Measurements from ENCODE around the gene FXYD6.

Gene FXYD6

GRCh38 chr11:117924631-117925170 lies 48.2 kb upstream of the FXYD6 start:
- no peaks in the 10 kb centered on the region for H3K9me2 ChIP-seq (replicated peaks; ENCODE audit: insufficient read depth, low read length)
- no peak overlapping the region for H3K4me3 ChIP-seq (ENCODE audit: low read length)
- no peak overlapping the region for H2AFZ ChIP-seq (ENCODE audit: low read length)
- H3K36me3 ChIP-seq (replicated peaks; ENCODE audit: insufficient read depth, low read length) = no peaks in the 10 kb centered on the region
- H3K79me2 ChIP-seq (ENCODE audit: low read length) = no peaks in the 10 kb centered on the region
- no peaks in the 10 kb centered on the region for H3F3A ChIP-seq (ENCODE audit: insufficient read depth, low read length)
- no peak overlapping the region for H3K27ac ChIP-seq (ENCODE audit: low read length)
- H3K27me3 ChIP-seq (replicated peaks; ENCODE audit: insufficient read depth, low read length) = no peaks in the 10 kb centered on the region; the same call in 1 of the 2 replicates
- no peak overlapping the region for H3K4me2 ChIP-seq (ENCODE audit: low read depth, low read length)
- DNase-seq = no peak
- no peaks in the 10 kb centered on the region for H3K9me3 ChIP-seq (replicated peaks; ENCODE audit: insufficient read depth, low read length)
- H3K9ac ChIP-seq (ENCODE audit: low read length) = no peak overlapping the region
- no peaks in the 10 kb centered on the region for H4K20me1 ChIP-seq (ENCODE audit: insufficient read depth, low read length)
- TF ChIP-seq CTCF (IDR thresholded peaks at IDR 0.05; ENCODE audit: low read length) (no peak), EZH2phosphoT487 (IDR thresholded peaks at IDR 0.05; ENCODE audit: low read length) (no peak), EZH2 (optimal IDR thresholded peaks at IDR 0.05; ENCODE audit: low read depth, low read length) (no peak)
- no peaks in the 10 kb centered on the region for H3K4me1 ChIP-seq (ENCODE audit: low read length)

GRCh38 chr11:117923773-117924172 lies 47.3 kb upstream of the FXYD6 start:
- Histone ChIP-seq H3K4me1 (ENCODE audit: low read length) (no peaks in the 10 kb centered on the region), H3K9me3 (replicated peaks; ENCODE audit: insufficient read depth, low read length) (no peaks in the 10 kb centered on the region), H4K20me1 (ENCODE audit: insufficient read depth, low read length) (no peaks in the 10 kb centered on the region), H3K79me2 (ENCODE audit: low read length) (no peaks in the 10 kb centered on the region), H3K4me3 (ENCODE audit: low read length) (no peak overlapping the region), H3K4me2 (ENCODE audit: low read depth, low read length) (no peak overlapping the region), H3K27me3 (replicated peaks; ENCODE audit: insufficient read depth, low read length) (no peaks in the 10 kb centered on the region; the same call in 1 of the 2 replicates), H3K36me3 (replicated peaks; ENCODE audit: insufficient read depth, low read length) (no peaks in the 10 kb centered on the region), H3K9ac (ENCODE audit: low read length) (no peak overlapping the region), H2AFZ (ENCODE audit: low read length) (no peak overlapping the region), H3K27ac (ENCODE audit: low read length) (no peak overlapping the region), H3K9me2 (replicated peaks; ENCODE audit: insufficient read depth, low read length) (no peaks in the 10 kb centered on the region), H3F3A (ENCODE audit: insufficient read depth, low read length) (no peaks in the 10 kb centered on the region)
- TF ChIP-seq EZH2phosphoT487 (IDR thresholded peaks at IDR 0.05; ENCODE audit: low read length) (no peak), CTCF (IDR thresholded peaks at IDR 0.05; ENCODE audit: low read length) (no peak), EZH2 (optimal IDR thresholded peaks at IDR 0.05; ENCODE audit: low read depth, low read length) (no peak)
- DNase-seq = no peak

- H3K4me3 ChIP-seq (ENCODE audit: low read length) = no peak overlapping the region
- H3F3A ChIP-seq (ENCODE audit: insufficient read depth, low read length) = no peaks in the 10 kb centered on the region
- DNase-seq = no peak
- no peak for TF ChIP-seq CTCF (IDR thresholded peaks at IDR 0.05; ENCODE audit: low read length)
- TF ChIP-seq EZH2phosphoT487 (IDR thresholded peaks at IDR 0.05; ENCODE audit: low read length) = no peak
- TF ChIP-seq EZH2 (optimal IDR thresholded peaks at IDR 0.05; ENCODE audit: low read depth, low read length) = no peak
- H3K27ac ChIP-seq (ENCODE audit: low read length) = no peak overlapping the region
- H4K20me1 ChIP-seq (ENCODE audit: insufficient read depth, low read length) = no peaks in the 10 kb centered on the region
- no peak overlapping the region for H3K4me2 ChIP-seq (ENCODE audit: low read depth, low read length)
- no peaks in the 10 kb centered on the region for H3K27me3 ChIP-seq (replicated peaks; ENCODE audit: insufficient read depth, low read length)
- no peaks in the 10 kb centered on the region for H3K79me2 ChIP-seq (ENCODE audit: low read length)
- no peaks in the 10 kb centered on the region for H3K36me3 ChIP-seq (replicated peaks; ENCODE audit: insufficient read depth, low read length)
- H3K9ac ChIP-seq (ENCODE audit: low read length) = no peak overlapping the region
- no peaks in the 10 kb centered on the region for H3K9me3 ChIP-seq (replicated peaks; ENCODE audit: insufficient read depth, low read length)
- H3K9me2 ChIP-seq (replicated peaks; ENCODE audit: insufficient read depth, low read length) = no peaks in the 10 kb centered on the region
- H2AFZ ChIP-seq (ENCODE audit: low read length) = no peak overlapping the region
- H3K4me1 ChIP-seq (ENCODE audit: low read length) = no peaks in the 10 kb centered on the region
Observed at GRCh38 chr11:117923275-117923674, 46.8 kb upstream of the FXYD6 start.
